Measurements from ENCODE around the gene GPR17.

DNA sequence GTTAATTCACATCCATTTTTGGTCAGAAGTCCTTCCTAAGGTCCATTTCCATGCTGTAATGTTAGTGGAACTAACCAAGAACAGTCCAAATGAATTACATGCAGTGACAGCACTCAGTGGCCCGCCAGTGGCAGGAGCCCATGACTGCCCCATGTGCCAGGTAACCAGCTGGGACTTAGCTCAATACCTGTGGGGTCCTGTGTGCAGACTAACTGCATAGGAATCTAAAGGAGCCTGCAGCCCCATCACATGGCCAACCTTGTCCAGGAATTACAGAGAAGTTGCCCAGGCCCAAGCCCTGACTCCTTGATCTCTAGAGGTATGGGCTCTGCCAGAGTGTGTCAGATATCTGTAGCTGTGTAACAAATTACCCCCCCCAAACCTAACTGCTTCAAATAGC, 35.4 kb upstream of the GPR17 start:
- TF ChIP-seq, protein P1, sequence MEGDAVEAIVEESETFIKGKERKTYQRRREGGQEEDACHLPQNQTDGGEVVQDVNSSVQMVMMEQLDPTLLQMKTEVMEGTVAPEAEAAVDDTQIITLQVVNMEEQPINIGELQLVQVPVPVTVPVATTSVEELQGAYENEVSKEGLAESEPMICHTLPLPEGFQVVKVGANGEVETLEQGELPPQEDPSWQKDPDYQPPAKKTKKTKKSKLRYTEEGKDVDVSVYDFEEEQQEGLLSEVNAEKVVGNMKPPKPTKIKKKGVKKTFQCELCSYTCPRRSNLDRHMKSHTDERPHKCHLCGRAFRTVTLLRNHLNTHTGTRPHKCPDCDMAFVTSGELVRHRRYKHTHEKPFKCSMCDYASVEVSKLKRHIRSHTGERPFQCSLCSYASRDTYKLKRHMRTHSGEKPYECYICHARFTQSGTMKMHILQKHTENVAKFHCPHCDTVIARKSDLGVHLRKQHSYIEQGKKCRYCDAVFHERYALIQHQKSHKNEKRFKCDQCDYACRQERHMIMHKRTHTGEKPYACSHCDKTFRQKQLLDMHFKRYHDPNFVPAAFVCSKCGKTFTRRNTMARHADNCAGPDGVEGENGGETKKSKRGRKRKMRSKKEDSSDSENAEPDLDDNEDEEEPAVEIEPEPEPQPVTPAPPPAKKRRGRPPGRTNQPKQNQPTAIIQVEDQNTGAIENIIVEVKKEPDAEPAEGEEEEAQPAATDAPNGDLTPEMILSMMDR (IDR thresholded peaks at IDR 0.05) = no peak
- no peak for TF ChIP-seq POLR2A (IDR thresholded peaks at IDR 0.05)

Data from heart left ventricle (tissue), 13 donors.